ENCODE results near the gene NEK1. TPM values are rescaled to one million over a fixed set of nuclear protein-coding genes. Genes with fewer than 3 reads are reported as not detected.

NEK1 gene
- total RNA-seq, 2 experiments from 2014 or later = 13.8 to 15.5 TPM

Other genes starting within 250 kb of the NEK1 start
- gene CLCN3, start 8.0 kb upstream of the NEK1 start, total RNA-seq = 10 to 100 TPM; 10.2 to 10.9 TPM
- gene HPF1, start 145.4 kb upstream of the NEK1 start, total RNA-seq = 1 to 10 TPM; 3.1 to 4.2 TPM